ENCODE measurements around the gene NRP1.

- TF ChIP-seq CTCF (conservative IDR thresholded peaks at IDR 0.05; ENCODE audit: low read depth, low read length), result no peak
- no peak for TF ChIP-seq EZH2 (IDR thresholded peaks at IDR 0.05; ENCODE audit: low read length, unreplicated experiment)
Measured at GRCh38 chr10:33134011-33134751, 200.3 kb downstream of the NRP1 start.

Data from PC-3 (cell line).